ENCODE measurements around the gene ADAM11.
A peak's percentile ranks its signal among the peaks of the same experiment; 100 is the strongest.

The ADAM11 gene

GRCh38 chr17:44775838-44776621 is 17.2 kb downstream of the ADAM11 start:
- DNase-seq (ENCODE audit: low read depth in 2 of 2) = no peak

DNA sequence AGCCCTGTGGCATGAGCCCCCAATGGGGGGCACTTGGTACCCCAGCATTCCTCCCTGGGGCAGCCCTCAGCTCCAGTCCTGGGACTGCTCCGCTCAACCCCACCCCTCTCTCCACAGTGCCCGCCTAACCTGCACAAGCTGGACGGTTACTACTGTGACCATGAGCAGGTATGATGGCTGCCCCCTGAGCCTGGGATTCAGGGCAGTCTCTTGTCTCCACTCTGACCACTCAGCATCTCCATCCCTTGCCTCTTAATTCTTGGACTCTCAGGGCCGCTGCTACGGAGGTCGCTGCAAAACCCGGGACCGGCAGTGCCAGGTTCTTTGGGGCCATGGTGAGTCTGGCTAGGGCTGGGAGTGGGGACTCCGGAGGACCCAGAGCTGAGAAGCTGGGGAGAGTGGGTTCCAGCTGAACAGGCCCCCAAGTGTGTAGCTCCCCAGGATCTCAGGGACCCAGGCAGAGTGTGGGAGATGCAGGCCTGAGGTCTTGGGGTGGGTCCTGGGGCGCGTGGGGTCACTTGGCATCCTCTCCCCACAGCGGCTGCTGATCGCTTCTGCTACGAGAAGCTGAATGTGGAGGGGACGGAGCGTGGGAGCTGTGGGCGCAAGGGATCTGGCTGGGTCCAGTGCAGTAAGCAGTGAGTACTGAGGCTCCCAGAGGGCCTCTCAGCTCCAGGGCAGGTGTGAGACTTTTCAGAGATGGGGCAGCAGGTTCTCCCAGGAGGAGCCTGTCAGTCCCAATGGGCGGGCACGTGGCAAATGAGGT is 18.0 kb downstream of the ADAM11 start:
- DNase-seq (ENCODE audit: low read depth in 2 of 2) = no peak

DNA sequence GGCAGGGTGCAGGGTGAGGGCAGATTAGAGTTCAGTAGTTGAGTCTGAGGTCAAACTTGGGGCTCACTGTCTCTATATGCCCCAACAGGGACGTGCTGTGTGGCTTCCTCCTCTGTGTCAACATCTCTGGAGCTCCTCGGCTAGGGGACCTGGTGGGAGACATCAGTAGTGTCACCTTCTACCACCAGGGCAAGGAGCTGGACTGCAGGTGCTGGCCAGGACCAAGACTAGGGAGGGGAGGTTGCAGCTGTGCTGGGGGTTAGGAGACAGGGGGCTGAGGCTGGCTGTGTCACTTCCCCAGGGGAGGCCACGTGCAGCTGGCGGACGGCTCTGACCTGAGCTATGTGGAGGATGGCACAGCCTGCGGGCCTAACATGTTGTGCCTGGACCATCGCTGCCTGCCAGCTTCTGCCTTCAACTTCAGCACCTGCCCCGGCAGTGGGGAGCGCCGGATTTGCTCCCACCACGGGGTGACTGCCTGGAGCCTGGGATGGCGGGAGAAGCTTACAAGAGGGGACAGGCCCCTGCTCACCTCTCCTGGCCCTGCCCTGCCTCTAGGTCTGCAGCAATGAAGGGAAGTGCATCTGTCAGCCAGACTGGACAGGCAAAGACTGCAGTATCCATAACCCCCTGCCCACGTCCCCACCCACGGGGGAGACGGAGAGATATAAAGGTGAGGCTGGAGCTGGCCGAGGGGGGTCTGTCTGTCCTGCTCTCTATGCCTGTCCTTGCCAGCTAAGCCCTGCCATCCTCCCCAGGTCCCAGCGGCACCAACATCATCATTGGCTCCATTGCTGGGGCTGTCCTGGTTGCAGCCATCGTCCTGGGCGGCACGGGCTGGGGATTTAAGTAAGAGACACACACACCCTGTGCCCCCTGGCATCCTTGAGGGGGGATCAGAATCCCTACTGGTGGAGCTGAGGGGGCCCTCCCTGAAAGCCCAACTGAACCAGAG is 18.9 kb downstream of the ADAM11 start:
- no peak for DNase-seq (ENCODE audit: low read depth in 2 of 2)

DNA sequence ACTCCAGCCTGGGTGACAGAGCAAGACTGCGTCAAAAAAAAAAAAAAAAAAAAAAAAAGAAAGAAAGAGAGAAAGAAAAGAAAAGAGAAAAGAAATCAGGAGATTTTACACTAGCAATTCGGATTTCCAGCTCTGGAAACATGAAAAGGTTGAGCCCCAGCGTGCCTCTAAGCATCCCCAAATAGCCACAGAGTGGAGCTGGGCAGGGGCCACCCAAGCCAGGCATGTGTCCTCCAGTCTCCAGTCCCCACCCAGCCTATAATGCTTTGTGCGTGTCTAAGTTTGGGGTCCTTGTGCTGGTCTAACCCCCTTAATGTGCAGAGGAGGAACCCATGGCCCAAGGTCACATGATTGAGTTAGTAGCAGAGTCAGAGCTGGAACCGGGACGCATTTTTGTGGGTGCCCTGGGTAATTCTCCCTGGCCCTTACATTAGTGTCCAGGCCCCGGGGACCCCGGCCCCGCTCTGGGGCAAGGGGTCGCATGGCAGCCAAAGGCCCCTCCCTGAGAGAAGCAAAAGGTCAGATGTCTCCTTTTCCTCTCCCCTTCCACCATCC is 19.9 kb downstream of the ADAM11 start:
- DNase-seq (ENCODE audit: low read depth in 2 of 2) = no peak

DNA sequence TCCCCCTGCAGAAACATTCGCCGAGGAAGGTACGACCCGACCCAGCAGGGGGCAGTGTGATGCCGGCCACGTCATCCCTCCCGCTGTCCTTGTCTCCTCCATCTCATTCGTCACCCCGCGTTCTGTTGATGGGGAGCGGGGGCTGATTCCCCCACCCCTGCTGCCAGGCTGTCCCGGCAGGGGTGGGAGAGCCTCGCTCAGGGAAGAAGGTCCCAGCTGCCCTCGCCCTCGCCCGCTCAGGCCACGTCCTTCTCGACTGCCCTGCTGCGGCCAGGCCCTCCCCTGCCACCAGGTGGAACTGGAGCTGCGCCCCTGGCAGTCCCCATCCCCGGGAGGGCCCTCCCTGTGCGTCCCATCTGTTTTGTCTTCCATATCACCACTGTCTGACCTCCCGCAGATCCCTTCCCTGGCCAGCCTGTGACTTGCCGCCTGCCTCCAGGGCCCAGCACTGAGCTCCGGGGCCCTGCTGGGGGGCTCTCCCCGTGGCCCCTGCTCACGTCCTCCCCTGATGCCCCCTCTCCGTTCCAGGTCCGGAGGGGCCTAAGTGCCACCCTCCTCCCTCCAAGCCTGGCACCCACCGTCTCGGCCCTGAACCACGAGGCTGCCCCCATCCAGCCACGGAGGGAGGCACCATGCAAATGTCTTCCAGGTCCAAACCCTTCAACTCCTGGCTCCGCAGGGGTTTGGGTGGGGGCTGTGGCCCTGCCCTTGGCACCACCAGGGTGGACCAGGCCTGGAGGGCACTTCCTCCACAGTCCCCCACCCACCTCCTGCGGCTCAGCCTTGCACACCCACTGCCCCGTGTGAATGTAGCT is 20.6 kb downstream of the ADAM11 start:
- peak; percentile 47 to 84 for DNase-seq (ENCODE audit: low read depth in 2 of 2)

- no peak for DNase-seq (ENCODE audit: low read depth in 2 of 2)
These were observed 21.4 kb downstream of the ADAM11 start for GRCh38 chr17:44780161-44780560.

DNA sequence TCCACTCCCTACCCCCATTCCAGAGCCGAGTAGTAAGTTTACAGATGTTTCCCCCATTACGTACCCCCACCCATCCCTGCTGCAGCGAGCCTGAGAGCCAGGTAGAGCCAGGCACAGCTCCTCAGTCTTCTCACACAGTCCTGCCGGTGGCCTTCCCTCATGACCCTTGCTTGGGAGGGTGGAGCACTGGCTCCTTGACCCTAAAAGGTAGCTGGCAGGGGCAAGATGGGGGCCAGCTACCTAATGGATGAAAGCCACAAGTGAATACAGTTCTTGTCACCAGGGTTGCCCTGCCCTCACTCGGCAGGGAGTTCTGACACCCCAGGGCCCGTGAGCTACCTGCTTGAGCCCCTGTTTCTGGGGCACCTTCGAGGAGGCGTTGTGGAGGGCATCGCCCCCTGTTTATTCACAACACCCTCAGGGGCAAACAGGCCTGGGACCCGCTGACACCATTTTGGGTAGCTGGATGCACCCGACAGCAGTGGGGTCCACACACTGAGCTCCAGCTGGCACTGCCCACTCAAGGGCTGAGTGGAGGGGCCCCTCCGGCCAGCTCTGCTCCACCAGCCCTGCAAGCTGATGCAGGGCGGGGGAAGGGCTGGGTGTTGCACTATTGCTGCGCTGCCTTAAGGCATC is 22.2 kb downstream of the ADAM11 start:
- DNase-seq (ENCODE audit: low read depth in 2 of 2) = no peak

GRCh38 chr17:44781551-44782325 is 22.9 kb downstream of the ADAM11 start:
- DNase-seq (ENCODE audit: low read depth in 2 of 2) = no peak

DNA sequence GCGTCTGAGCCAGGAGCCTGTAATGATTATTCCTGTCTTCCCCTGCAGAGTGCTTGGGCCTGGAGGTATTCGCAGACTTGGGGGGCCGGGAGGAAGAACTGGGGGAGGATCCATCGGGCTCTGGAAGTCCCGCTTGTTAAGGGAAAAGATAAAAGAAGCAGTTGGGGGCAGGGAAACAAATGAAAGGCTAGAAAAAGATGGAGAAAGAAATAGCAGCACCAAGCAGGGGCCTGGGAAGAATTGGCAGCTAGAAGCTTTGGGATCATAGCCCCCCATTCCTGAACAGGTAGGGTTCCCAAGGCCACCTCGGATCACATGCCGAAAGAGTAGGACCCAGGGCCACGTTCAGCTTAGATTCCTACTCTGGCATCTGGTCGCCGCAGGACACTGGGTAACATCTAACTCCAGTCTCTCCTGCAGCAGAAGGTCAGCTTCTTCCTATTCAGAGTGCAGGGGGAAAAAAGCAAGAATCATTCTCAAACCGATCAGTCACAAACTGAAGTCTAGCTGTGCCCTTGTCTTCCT is 23.6 kb downstream of the ADAM11 start:
- no peak for DNase-seq (ENCODE audit: low read depth in 2 of 2)

DNA sequence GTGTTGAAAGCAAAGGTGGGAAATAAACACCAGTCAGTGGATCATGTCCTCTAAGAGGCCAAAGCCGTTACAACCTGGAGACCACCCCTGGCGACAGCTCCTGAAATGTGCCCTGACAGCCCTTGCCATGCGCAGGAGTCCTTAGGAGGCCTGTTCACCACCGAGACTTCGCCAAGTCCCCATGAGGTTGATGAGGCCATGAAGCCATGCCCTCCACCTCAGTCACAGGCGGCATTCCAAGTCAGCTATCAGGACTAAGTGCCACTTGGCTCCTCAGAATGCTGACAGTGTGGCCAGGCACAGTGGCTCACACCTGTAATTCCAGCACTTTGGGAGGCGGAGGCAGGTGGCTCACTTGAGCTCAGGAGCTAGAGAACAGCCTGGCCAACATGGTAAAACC is 27.1 kb downstream of the ADAM11 start:
- no peak for DNase-seq (ENCODE audit: low read depth in 2 of 2)

- no peak for DNase-seq (ENCODE audit: low read depth in 2 of 2)
These were observed 27.8 kb downstream of the ADAM11 start for GRCh38 chr17:44786551-44787081.

DNA sequence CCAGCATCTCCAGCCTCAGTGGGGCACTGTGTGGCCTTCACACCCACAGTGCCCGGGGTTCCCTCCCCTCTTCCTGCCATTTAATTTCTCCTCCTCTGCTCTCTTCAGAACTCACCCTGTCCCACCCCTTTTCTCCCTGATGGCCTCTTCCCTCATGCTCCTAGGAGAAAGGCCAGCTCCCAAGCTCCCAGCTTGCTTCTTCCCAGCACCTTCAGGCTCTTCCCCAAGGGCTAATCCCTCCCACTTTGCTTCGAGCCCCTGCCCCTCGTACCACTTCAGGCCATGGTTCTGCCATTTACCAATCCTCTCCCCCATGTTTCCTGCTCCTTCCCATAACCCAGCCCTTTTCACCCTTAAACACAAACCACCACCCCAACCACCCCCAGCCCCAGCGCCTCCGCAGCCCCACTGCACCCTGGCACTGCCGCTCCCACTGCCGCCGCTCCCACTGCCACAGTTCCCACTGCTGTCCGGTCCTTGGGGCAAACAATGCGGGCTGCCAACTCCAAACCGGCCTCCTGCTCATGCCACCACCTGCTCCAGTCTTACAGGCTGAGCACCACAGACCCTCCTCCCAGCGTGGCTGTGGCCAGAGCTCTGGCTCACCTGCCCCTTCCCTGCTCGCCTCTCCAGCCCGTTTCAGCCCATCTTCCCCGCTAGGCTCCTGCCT is 28.6 kb downstream of the ADAM11 start:
- DNase-seq (ENCODE audit: low read depth in 2 of 2) = no peak

- DNase-seq (ENCODE audit: low read depth in 2 of 2) = no peak
These were observed 29.4 kb downstream of the ADAM11 start for GRCh38 chr17:44788139-44788538.

GRCh38 chr17:44792276-44792675 is 33.5 kb downstream of the ADAM11 start:
- no peak for DNase-seq (ENCODE audit: low read depth in 2 of 2)

DNA sequence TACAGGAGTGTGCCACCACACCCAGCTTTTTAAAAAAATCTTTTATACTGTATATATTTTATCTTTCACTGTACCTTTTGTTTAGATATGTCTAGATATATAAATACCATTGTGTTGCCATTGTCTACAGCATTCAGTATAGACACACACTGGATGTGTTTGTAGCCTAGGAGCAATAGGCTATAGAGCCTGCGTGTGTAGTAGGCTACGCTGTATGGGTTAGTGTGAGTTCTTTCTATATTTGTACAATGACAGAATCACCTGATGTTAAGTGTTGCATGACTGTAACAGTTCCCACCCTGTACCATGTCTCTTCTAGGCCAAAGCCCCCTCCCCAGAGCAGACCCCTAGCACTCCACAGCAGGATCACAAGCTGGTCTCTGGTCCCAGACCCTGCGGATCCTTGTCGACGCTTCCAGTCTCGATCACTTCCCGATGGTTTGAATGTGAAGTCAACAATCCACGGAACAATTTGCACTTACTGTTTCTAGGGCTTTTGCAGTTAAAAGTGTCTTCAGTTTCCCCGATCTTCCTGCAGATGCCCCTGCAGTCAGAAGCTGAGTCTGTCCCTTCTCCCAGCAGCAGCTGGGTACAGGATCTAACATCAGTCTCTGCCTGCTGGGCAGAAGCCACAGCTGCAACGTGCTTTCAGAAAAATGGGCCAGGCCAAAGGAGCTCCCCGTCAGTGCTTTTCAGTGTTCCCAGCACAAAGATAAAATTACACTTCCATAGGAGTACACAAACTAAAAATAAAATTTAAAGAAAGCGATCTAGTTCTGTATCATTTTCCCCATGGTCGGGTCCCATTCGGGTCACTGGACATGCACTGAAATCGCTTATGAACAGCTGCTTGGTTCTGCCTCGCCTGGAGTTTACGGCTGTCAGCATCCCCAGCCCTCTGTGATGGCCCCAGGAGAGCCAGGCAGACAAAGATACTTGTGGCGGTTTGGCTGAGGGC is 35.4 kb downstream of the ADAM11 start:
- no peak for DNase-seq (ENCODE audit: low read depth in 2 of 2)

DNA sequence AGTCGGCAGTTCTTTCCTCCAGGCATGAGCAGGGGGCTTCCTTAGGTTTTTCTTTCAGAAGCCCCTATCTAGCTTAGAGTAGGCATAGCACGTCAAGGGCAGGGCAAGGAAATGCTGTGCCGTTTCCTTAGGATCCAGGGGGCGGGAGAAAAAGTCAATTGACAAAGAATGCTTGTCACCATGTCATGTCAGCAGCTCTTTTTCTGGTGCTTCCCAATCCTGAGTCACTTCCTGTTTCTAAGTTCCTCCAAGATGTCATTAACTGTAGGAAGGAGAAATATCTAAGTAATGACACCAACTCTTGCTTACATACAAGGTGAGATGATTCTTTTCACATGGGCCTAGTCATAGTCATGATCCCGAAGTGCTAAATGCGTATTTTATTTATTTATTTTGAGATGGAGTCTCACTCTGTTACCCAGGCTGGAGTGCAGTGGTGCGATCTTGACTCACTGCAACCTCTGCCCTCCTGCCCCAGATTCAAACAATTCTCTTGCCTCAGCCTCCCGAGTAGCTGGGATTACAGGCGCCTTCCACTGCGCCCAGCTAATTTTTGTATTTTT is 36.1 kb downstream of the ADAM11 start:
- no peak for DNase-seq (ENCODE audit: low read depth in 2 of 2)

- no peak for DNase-seq (ENCODE audit: low read depth in 2 of 2)
These were observed 36.6 kb downstream of the ADAM11 start for GRCh38 chr17:44795421-44795820.

Data from stimulated activated CD4-positive, alpha-beta T cell treated with anti-CD3 and anti-CD28 coated beads, Interleukin-12 subunit alpha, Interleukin-12 subunit beta, amount 100 ng/mL, for 24 hours (primary cell).